K562 (cell line): ENCODE results near the gene DGUOK. TPM values are rescaled to one million over a fixed set of nuclear protein-coding genes. Genes with fewer than 3 reads are reported as not detected.

Experiments
- ATAC-seq: fragments of 200-7000 bp; cut with Tn5 transposase; 3 replicates; pipeline ENCODE4 v1.9.1; 2020; ENCODE audit warnings: moderate library complexity
- BruUV-seq: library from RNA; stranded (reverse); fragments of 400-500 nt; replicated peaks from 2 replicates; lab custom pipeline; 2021; lab: Mats Ljungman, UMichigan
- CTCF ChIA-PET: fragments of 300-600 bp; formaldehyde crosslinking; extraction: SDS; loops from one replicate; lab custom pipeline; 2021; ENCODE audit warnings: low intra/inter-chr PET ratio; lab: Yijun Ruan, JAX
- POLR2A ChIA-PET: fragments of 300-600, 350-650 bp; sonication (Branson Sonifier 250); formaldehyde crosslinking; extraction: SDS; loops from one replicate; lab custom pipeline; 2021; ENCODE audit warnings: antibody characterized with exemption, inconsistent platforms; lab: Yijun Ruan, JAX
- DNase-seq, 4 experiments: peaks; one replicate each; pipeline versions ENCODE4 v3.0.0 to v3.0.0-alpha.2; 2011 to 2018; ENCODE audit warnings: low spot score in 3 of 4, mixed read lengths in 3 of 4; ENCODE audit errors: extremely low read depth in 1 of 4
- FAIRE-seq: peaks from 2 replicates; lab custom pipeline; 2011; peaks lifted over from hg19 to GRCh38; lab: Jason Lieb, UNC
- H2AFZ ChIP-seq: 2 replicates; pipeline ENCODE4 v1.6.0; 2011; ENCODE audit warnings: low read depth, low read length, control low read depth, inconsistent platforms
- H3K27ac ChIP-seq: fragments of 200-600 bp; 3 replicates; pipeline ENCODE4 v1.8.0; 2011; ENCODE audit warnings: low read depth, mild to moderate bottlenecking, control low read depth, inconsistent platforms, low read length, moderate library complexity, mixed read lengths; ENCODE audit errors: extremely low read depth
- H3K27me3 ChIP-seq, 2 experiments: fragments of 300-600 bp in 1 of 2; 2 replicates in 1 of 2; 3 replicates in 1 of 2; pipeline versions ENCODE4 v1.6.0 to v1.8.0; 2011; ENCODE audit warnings: inconsistent platforms in 2 of 2, low read length in 2 of 2, mild to moderate bottlenecking in 1 of 2, mixed read lengths in 1 of 2, moderate library complexity in 1 of 2; ENCODE audit not compliant: control insufficient read depth in 2 of 2, insufficient read depth in 2 of 2
- H3K36me3 ChIP-seq: fragments of 300-600 bp; 3 replicates; pipeline ENCODE4 v1.8.0; 2011; ENCODE audit warnings: mild to moderate bottlenecking, low read length, inconsistent platforms; ENCODE audit not compliant: control insufficient read depth, insufficient read depth
- H3K4me1 ChIP-seq, 2 experiments: fragments of 200-600 bp in 1 of 2; replicated peaks in 1 of 2; 2 replicates in 1 of 2; 3 replicates in 1 of 2; pipeline versions ENCODE4 v1.5.1 to v1.8.0; 2011; ENCODE audit warnings: inconsistent platforms in 2 of 2, low read length in 2 of 2, mild to moderate bottlenecking in 1 of 2, mixed read lengths in 1 of 2, moderate library complexity in 1 of 2; ENCODE audit not compliant: control insufficient read depth in 2 of 2, insufficient read depth in 2 of 2
- H3K4me2 ChIP-seq: 2 replicates; pipeline ENCODE4 v1.6.1; 2011; ENCODE audit warnings: low read length, control low read depth, inconsistent platforms, mixed read lengths; ENCODE audit not compliant: insufficient read depth
- H3K4me3 ChIP-seq: fragments of 200-600 bp; sonication (generic), shearing (Covaris generic); 2 replicates; pipeline ENCODE4 v1.5.1; 2016; ENCODE audit warnings: control low read depth, inconsistent platforms
- H3K79me2 ChIP-seq: fragments of 200-600 bp; 3 replicates; pipeline ENCODE4 v1.8.0; 2011; ENCODE audit warnings: low read length, inconsistent platforms; ENCODE audit not compliant: control insufficient read depth, insufficient read depth
- H3K9ac ChIP-seq, 2 experiments: 2 replicates each; pipeline versions ENCODE4 v1.6.0 to v1.6.1; 2011; ENCODE audit warnings: low read depth in 2 of 2, low read length in 2 of 2, control low read depth in 1 of 2, inconsistent platforms in 1 of 2, mild to moderate bottlenecking in 1 of 2, mixed read lengths in 1 of 2; ENCODE audit not compliant: insufficient read depth in 1 of 2
- H3K9me1 ChIP-seq: one replicate; pipeline ENCODE4 v1.6.0; 2011; ENCODE audit warnings: inconsistent platforms, mild to moderate bottlenecking, low read length, moderate library complexity; ENCODE audit not compliant: control insufficient read depth, insufficient read depth
- H3K9me3 ChIP-seq: replicated peaks from 2 replicates; pipeline ENCODE4 v1.5.1; 2011; ENCODE audit warnings: low read depth, low read length, inconsistent platforms; ENCODE audit not compliant: control insufficient read depth, insufficient read depth
- H4K20me1 ChIP-seq: replicated peaks from 2 replicates; pipeline ENCODE4 v1.6.1; 2011; ENCODE audit warnings: low read length, inconsistent platforms, mixed read lengths; ENCODE audit not compliant: control insufficient read depth, insufficient read depth
- ATF1 ChIP-seq, 2 experiments: fragments of 450-650 bp in 1 of 2; IDR thresholded peaks; 2 replicates each; pipeline ENCODE4 v1.6.1; 2016; ENCODE audit warnings: missing compliant biosample characterization in 1 of 2, missing genetic modification characterization in 1 of 2
- BRCA1 ChIP-seq, 2 experiments: fragments of 450-650 bp in 1 of 2; sonication (generic) in 1 of 2; formaldehyde crosslinking in 1 of 2; IDR thresholded peaks; 2 replicates each; pipeline versions ENCODE4 v1.5.0 to v1.6.1; 2017 to 2020; ENCODE audit warnings: mild to moderate bottlenecking in 1 of 2, missing genetic modification reagents in 1 of 2
- CHD4 ChIP-seq: fragments of 200-600 bp; sonication (generic); IDR thresholded peaks from 3 replicates; pipeline ENCODE4 v1.6.1; 2012; ENCODE audit warnings: low read depth, mild to moderate bottlenecking, mixed read lengths, low read length, inconsistent platforms; ENCODE audit not compliant: insufficient read depth, insufficient replicate concordance, poor library complexity, severe bottlenecking
- CREM ChIP-seq: IDR thresholded peaks from 2 replicates; pipeline ENCODE4 v1.6.1; 2014; ENCODE audit warnings: antibody characterized with exemption, low read depth
- DPF2 ChIP-seq: fragments of 450-650 bp; IDR thresholded peaks from 2 replicates; pipeline ENCODE4 v1.6.1; 2016
- ESRRA ChIP-seq: fragments of 450-650 bp; IDR thresholded peaks from 2 replicates; pipeline ENCODE4 v1.6.1; 2014; ENCODE audit warnings: low read depth, mild to moderate bottlenecking, moderate library complexity, borderline replicate concordance
- ESRRB ChIP-seq: fragments of 250-450 bp; sonication (Bioruptor Pico); IDR thresholded peaks from 2 replicates; pipeline ENCODE4 v1.5.0; 2020; ENCODE audit warnings: mild to moderate bottlenecking, moderate library complexity, borderline replicate concordance
- GABPB1 ChIP-seq: sonication (generic); formaldehyde crosslinking; IDR thresholded peaks from 2 replicates; pipeline ENCODE4 v1.8.0; 2022; ENCODE audit warnings: mild to moderate bottlenecking, missing genetic modification reagents
- HDAC1 ChIP-seq, 2 experiments: fragments of 450-650 bp; IDR thresholded peaks; 2 replicates each; pipeline ENCODE4 v1.6.1; 2016 to 2017; ENCODE audit warnings: inconsistent platforms in 1 of 2, mild to moderate bottlenecking in 1 of 2, moderate library complexity in 1 of 2
- HDGF ChIP-seq: fragments of 450-650 bp; IDR thresholded peaks from 2 replicates; pipeline ENCODE4 v1.6.1; 2016
- KDM1A ChIP-seq, 2 experiments: fragments of 450-650 bp; IDR thresholded peaks; 2 replicates each; pipeline ENCODE4 v1.6.1; 2016; ENCODE audit warnings: mild to moderate bottlenecking in 2 of 2
- KLF1 ChIP-seq: fragments of 450-650 bp; IDR thresholded peaks from 2 replicates; pipeline ENCODE4 v1.6.1; 2016; ENCODE audit warnings: missing genetic modification characterization, missing compliant biosample characterization
- POLR2A ChIP-seq: fragments of 450-650 bp; conservative IDR thresholded peaks from 2 replicates; pipeline ENCODE4 v1.6.1; 2016
- RB1 ChIP-seq: fragments of 450-650 bp; IDR thresholded peaks from 2 replicates; pipeline ENCODE4 v1.6.1; 2017; ENCODE audit warnings: low read depth, mild to moderate bottlenecking
- RBFOX2 ChIP-seq: fragments of 200-400 bp; formaldehyde crosslinking; IDR thresholded peaks from 2 replicates; pipeline ENCODE4 v1.6.1; 2017; ENCODE audit warnings: low read depth, mild to moderate bottlenecking, low read length, moderate library complexity
- RCOR1 ChIP-seq, 2 experiments: IDR thresholded peaks; 2 replicates each; pipeline ENCODE4 v1.6.1; 2012; ENCODE audit warnings: low read depth in 2 of 2, low read length in 2 of 2, borderline replicate concordance in 1 of 2, improper control_type of control experiment in 1 of 2
- SMC3 ChIP-seq: conservative IDR thresholded peaks from 2 replicates; pipeline ENCODE4 v1.6.1; 2011; ENCODE audit warnings: low read depth, low read length, improper control_type of control experiment; ENCODE audit not compliant: insufficient read depth
- ZBED1 ChIP-seq: IDR thresholded peaks from 2 replicates; pipeline ENCODE4 v1.6.1; 2014
- ZEB2 ChIP-seq: fragments of 450-650 bp; IDR thresholded peaks from 2 replicates; pipeline ENCODE4 v1.6.1; 2016
- ZNF175 ChIP-seq: fragments of 200-800 bp; sonication (Bioruptor generic); IDR thresholded peaks from 2 replicates; pipeline ENCODE4 v1.6.1; 2016; ENCODE audit warnings: low read depth, mild to moderate bottlenecking, missing genetic modification characterization, missing compliant biosample characterization
- ZNF830 ChIP-seq: fragments of 250-450 bp; sonication (Bioruptor Pico); IDR thresholded peaks from 2 replicates; pipeline ENCODE4 v1.5.0; 2021; ENCODE audit warnings: mild to moderate bottlenecking
- WGBS: fragments of 100-300 bp; shearing (Covaris generic); methylation state at CpG from one replicate; pipeline ENCODE4 v1.1.6; 2016; ENCODE audit warnings: low coverage, mixed read lengths; ENCODE audit not compliant: insufficient coverage; ENCODE audit errors: missing lambda C conversion rate; 5-methylcytosine and 5-hydroxymethylcytosine counted together
- in situ Hi-C: fragments of 300-500 bp; cut with MboI; formaldehyde crosslinking; loops from 4 replicates; pipeline ENCODE4 v1.15.0; 2018; ENCODE audit warnings: inconsistent platforms, mixed read lengths
- intact Hi-C: fragments of 100-400 bp; cut with micrococcal nuclease; formaldehyde crosslinking; loops from 2 replicates; pipeline ENCODE4 v1.14.2; 2022
- polyA plus RNA-seq, 8 experiments: library from polyadenylated mRNA; depleted of rRNA in 4 of 8; stranded (reverse) in 5 of 8; unstranded in 3 of 8; fragments of >200 nt; fragmentation: Nextera tagmentation in 2 of 8; fragmentation: Illumina TruSeq in 1 of 8; extraction: Ambion mirVana in 2 of 8; extraction: Trizol in 1 of 8; gene quantifications; 2 replicates each; pipeline versions ENCODE4 v1.2.1 to v1.2.3, GENCODE V29; 2011 to 2014; ENCODE audit warnings: inconsistent platforms in 1 of 8, missing spikeins in 1 of 8
- total RNA-seq, 7 experiments: library from RNA; depleted of rRNA in 6 of 7; stranded (reverse); fragments of >200 nt in 6 of 7; fragmentation: Illumina TruSeq in 2 of 7; extraction: Trizol in 2 of 7; gene quantifications; 2 replicates each; pipeline versions ENCODE4 v1.2.1 to v1.2.3, GENCODE V29; 2011 to 2021; ENCODE audit warnings: low replicate concordance in 1 of 7
- TF ChIP-seq, protein P1 (sequence below), 2 experiments: IDR thresholded peaks; 2 replicates each; pipeline ENCODE4 v1.6.1; 2011; ENCODE audit warnings: borderline replicate concordance in 1 of 2, control low read depth in 1 of 2, low read depth in 1 of 2, low read length in 1 of 2, mild to moderate bottlenecking in 1 of 2, mixed read lengths in 1 of 2, moderate library complexity in 1 of 2; ENCODE audit not compliant: insufficient read depth in 1 of 2, insufficient read length in 1 of 2, poor library complexity in 1 of 2, severe bottlenecking in 1 of 2; ENCODE audit errors: extremely low read depth in 1 of 2

The DGUOK gene
- total and polyA plus RNA-seq, 9 of the 15 experiments (the other 6 are each of a cell fraction or from before 2014, with no cell fraction given) = 67.0 to 288 (median 126) TPM

DNA sequence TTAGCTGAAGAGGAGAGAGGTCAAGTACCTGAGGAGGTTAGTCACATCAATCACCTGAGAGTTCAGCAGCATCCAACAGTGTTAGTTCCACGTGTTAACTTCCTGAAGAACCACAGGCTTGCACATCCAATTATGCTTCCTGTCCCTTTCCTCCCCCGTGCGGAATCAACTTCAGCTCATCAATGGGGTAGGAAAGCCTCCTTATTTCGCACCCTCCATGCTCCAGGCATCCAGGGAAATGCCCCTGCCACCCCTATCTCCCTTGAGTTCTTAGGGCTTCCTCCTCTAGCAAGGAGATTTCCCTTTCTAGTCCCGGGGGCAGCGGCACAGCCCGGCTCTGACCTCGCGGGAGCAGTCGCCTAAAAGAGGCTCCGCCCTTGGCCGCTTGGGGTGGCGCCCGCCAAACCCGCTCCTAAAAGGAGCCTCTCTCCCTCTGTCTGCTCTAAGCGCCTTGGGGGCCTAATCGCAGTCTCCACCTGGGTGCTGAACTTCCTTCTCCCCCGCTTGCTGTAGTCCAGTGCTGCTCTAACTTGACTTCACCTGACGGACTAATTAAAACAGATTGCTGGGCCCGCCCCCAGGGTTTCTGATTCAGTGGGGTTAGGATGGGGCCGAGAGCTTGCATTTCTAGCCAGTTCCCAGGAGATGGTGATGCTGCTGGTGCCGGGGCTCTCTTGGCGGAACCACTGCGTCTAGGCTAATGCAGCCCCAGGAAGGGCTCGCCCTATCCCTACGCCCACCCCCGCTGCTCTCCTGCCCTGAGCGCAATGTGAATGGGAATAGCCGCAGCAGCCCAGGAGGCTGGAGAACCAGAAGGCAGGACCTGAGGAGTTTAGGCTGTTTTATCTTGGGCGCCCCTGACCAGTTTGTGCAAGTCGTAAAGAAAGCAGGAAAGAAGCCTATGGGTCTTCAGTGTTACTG, 54.7 kb downstream of the DGUOK start:
- peaks cover 50 to 54% of the 10 kb centered on the region in 2 experiments for H3K4me1 ChIP-seq
- peak overlapping the region; percentile 82 to 91 for H3K9ac ChIP-seq
- H3K4me3 ChIP-seq = peak overlapping the region; percentile 50
- ATAC-seq (peak; percentile 89), FAIRE-seq (peak; percentile 83), DNase-seq (peak; percentile 79 to 90 (median 82))
- ChIA-PET CTCF (no interaction called here), POLR2A (interaction anchor here (0.9 to 1.9 kb wide), 5 partner anchors 9 to 65 kb away, joined by 3 to 9 read pairs (median 4); no protein-coding TSS in a partner anchor)
- H2AFZ ChIP-seq = peak overlapping the region; percentile 98
- intact Hi-C loops (loop anchor here (2.0 to 10.0 kb wide), 2 partner anchors 25 to 157 kb away; partner anchors contain the start of gene STAMBP), in situ Hi-C loops (no loop called here)
- H3K27me3 ChIP-seq = no peaks in the 10 kb centered on the region
- H4K20me1 ChIP-seq = no peaks in the 10 kb centered on the region
- H3K36me3 ChIP-seq = peaks cover 4% of the 10 kb centered on the region; the same call in 2 of the 3 replicates
- 9% methylated on average over 28 of the region's 31 CpGs for WGBS
- H3K9me3 ChIP-seq = no peaks in the 10 kb centered on the region
- peaks cover 34% of the 10 kb centered on the region for H3K79me2 ChIP-seq
- H3K27ac ChIP-seq = peak overlapping the region; percentile 74
- peak overlapping the region; percentile 98 for H3K4me2 ChIP-seq
- no TSS peak for BruUV-seq
- H3K9me1 ChIP-seq = no peaks in the 10 kb centered on the region
- TF ChIP-seq HDGF (no peak), ZNF830 (CRISPR knock-in tag) (no peak), BRCA1 (IDR thresholded peaks at IDR 0.05) (no peak), BRCA1 (CRISPR knock-in tag; IDR thresholded peaks at IDR 0.05) (no peak), RBFOX2 (peak; percentile 74), RB1 (peak; percentile 43; the same call in 1 of the 2 replicates), RCOR1 (IDR thresholded peaks at IDR 0.05; ENCODE audit: borderline replicate concordance in 1 of 2, low read depth in 2 of 2, low read length in 2 of 2) (peak; percentile 75 to 80; a peak in 3 of 4 replicates), KLF1 (tag) (peak; percentile 50; the same call in 1 of the 2 replicates), ZEB2 (peak; percentile 44; the same call in 1 of the 2 replicates), DPF2 (peak; percentile 75), ATF1 (CRISPR knock-in tag; IDR thresholded peaks at IDR 0.05) (no peak), ATF1 (tag; IDR thresholded peaks at IDR 0.05) (0 out of 2 replicates have a peak, but pooled peaks have one; percentile 14), ZBED1 (peak; percentile 35; the same call in 1 of the 2 replicates), CREM (peak; percentile 39; the same call in 1 of the 2 replicates), POLR2A (peak; percentile 84), HDAC1 (IDR thresholded peaks at IDR 0.05) (peak in 1 of 2 experiments; percentile 64; a peak in 1 of 4 replicates), CHD4 (no peak), ZNF175 (no peak), GABPB1 (CRISPR knock-in tag) (no peak), ESRRB (CRISPR knock-in tag) (no peak), ESRRA (peak; percentile 12; the same call in 1 of the 2 replicates), KDM1A (IDR thresholded peaks at IDR 0.05) (peak; percentile 89 to 90), SMC3 (0 out of 2 replicates have a peak, but pooled peaks have one; percentile 6)
- TF ChIP-seq, protein P1, sequence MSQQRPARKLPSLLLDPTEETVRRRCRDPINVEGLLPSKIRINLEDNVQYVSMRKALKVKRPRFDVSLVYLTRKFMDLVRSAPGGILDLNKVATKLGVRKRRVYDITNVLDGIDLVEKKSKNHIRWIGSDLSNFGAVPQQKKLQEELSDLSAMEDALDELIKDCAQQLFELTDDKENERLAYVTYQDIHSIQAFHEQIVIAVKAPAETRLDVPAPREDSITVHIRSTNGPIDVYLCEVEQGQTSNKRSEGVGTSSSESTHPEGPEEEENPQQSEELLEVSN (IDR thresholded peaks at IDR 0.05; ENCODE audit: borderline replicate concordance in 1 of 2, extremely low read depth in 1 of 2, insufficient read depth in 1 of 2, insufficient read length in 1 of 2, low read depth in 1 of 2, low read length in 1 of 2, poor library complexity in 1 of 2, severe bottlenecking in 1 of 2) = peak in 1 of 2 experiments; percentile 50
